ENCODE data around the gene TCHP.
"Not testable (repeated sequence)": the region's sequence is repeated elsewhere in the genome, so short reads cannot be mapped to it uniquely, and the experiment has no call there.

The TCHP gene

DNA sequence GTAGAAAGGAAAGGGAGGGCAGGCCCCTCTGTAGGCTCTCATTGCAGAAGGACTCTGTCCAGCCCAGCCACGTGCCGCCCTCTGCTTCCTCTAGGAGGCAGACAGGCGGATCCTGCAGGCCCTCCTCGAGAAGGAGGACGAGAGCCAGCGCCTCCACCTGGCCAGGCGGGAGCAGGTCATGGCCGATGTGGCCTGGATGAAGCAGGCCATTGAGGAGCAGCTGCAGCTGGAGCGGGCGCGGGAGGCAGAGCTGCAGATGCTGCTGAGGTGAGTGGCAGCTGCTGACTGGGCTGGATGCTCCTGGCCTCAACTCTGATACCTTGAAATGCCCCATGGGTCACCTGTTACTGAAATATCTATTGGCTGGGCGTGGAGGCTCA, 10.9 kb downstream of the TCHP start:
- no peak for DNase-seq

DNA sequence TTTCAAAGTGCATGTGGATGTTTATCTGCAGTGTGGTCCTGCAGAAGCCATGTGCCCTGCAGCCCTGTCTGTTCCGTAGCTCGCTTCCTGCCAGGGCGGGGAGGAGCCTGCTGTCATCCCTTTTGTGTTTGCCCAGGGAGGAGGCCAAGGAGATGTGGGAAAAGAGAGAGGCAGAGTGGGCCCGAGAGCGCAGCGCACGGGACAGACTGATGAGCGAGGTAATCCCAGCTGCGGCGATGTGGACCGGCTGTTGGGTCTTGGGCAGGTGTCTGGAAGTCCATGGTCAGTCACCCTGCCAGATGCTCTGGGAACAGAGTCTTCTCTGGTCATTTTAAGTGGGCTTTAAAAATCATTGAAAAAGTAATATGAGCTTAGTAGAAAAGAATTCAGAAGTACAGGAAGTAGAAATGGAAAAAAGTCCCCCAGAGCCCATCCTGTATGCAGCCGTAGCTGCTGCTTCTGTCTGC, 12.8 kb downstream of the TCHP start:
- DNase-seq, result no peak

DNA sequence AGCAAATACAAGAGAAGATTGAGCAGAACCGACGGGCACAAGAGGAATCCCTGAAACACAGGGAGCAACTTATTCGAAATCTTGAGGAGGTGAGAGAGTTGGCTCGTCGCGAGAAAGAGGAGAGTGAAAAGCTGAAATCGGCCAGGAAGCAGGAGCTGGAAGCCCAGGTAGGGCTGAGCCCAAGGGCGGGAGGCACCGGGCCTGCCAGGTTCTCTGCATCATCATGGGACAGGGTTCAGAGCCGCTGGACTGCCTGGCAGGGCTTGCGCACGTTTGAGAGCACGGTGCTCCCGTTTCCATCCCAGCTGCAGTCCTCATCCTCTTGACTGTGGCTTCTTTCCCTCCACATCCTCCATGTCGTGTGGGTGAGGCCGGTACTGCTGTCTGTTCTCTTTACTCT, 14.4 kb downstream of the TCHP start:
- no peak for DNase-seq

DNA sequence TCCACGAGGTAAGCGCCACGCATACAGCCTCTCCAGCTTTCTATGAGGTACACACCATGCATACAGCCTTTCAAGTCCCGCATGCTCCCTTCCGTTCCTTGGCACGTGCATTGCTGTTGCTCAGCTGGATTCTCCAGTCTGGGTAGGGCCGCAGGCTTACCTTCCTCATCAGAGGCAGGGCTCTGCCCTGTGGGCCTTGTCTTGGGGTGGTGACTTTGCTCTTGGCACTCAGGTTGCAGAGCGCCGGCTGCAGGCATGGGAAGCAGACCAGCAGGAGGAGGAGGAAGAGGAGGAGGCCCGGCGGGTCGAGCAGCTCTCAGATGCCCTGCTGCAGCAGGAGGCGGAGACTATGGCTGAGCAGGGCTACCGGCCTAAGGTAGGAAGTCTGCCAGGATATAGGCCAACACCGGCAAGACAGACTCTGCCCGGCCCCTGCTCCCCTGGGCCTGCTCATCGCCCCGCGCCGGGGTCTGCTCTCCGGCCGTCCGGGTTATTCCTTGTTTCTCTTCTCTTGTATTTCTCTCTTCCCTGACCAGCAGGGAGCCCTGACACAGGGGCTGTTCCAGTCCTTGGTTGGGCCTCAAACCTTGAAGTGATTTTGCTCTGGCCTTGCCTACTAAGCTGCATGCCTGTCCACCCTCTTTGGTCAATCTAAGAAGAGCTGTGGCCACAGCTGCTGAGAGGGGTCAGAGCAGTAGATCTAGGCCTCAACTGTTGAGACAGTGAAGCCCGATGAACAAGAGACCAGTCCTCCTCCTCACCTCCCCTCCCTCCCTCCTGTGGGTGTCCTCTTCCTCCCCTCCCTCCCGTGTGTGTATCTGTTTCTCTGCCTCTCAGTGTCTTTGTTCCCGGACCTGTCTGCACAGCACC, 15.3 kb downstream of the TCHP start:
- no peak for DNase-seq

DNA sequence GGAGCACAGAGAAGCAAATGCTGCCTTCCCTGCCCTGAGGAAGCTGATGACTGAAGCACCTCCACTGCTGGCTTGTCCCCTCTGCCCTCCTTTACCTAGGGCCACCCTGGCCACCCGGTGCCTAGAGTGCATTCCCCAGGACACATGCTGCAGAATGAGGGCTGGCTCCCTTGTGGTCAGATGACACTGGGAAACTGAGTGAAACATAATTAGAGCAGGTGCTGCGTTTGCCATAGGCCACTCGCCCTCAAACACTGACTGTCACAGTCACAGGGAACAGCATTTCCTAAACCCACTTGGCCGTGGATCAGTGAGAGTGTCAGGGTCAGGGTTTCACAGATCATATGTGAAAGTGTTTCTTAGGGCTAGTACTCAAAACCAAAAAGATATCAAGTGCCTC, 16.0 kb downstream of the TCHP start:
- DNase-seq, result no peak

DNA sequence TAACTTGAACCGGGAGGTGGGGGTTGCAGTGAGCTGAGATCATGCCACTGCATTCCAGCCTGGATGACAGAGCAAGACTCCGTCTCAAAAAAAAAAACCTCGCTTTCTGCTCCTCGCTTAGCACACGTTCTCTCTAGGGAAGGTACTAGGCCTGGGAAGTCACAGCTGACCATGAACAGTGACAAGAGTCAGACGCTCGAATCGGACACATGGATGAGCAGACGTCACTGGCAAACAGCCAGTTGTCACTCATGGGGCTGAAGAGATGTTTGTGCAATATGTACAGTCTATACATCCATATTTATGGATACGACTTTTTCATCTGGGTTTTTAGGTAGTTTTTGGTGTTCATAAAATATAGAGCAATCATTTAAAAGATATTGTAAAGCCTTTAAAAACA, 19.4 kb downstream of the TCHP start:
- DNase-seq, result no peak

DNA sequence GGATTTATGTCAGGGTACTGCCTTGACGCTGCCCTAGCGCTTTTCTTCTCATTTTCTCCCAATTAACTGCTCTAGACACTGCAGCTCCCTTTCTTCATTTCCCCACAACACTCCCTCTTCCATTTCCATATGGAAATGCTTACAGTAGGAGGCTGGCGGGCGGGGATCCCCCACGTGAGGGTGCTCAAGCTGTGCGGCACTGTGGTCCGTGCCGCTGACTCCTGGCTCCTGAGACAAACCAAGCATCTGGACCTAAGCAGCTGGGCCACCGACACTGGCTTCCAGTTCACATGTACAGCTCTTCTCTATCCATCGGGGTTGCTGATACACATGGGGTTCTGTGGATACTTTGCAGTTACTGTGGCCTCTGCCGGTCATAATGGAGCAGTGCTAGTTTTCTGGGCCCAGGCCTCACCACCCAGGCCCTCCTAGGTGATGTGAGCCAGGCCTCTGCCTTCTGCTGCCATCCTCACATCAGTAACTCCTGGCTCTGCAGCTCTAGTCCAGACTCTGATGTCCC, 20.2 kb downstream of the TCHP start:
- no peak for DNase-seq

DNA sequence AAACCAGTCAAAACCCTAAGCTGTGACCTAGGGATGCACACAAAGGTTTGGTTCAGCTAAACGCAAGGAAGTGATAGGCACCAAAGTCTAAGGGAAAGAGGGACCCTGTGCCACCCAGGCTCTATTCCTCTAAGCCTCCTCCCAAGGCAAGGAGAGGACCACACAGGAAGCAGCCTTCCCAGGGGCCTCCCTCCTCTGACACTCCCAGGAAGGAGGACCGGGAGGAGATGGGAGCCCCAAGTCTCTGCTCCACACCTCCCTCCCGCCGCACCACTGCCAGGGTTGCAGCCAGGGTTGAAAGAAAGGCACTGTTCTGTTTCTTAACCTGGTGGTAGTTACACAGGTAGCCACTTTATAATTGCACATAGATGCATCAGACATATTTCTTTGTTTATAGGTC, 21.9 kb downstream of the TCHP start:
- no peak for DNase-seq

DNA sequence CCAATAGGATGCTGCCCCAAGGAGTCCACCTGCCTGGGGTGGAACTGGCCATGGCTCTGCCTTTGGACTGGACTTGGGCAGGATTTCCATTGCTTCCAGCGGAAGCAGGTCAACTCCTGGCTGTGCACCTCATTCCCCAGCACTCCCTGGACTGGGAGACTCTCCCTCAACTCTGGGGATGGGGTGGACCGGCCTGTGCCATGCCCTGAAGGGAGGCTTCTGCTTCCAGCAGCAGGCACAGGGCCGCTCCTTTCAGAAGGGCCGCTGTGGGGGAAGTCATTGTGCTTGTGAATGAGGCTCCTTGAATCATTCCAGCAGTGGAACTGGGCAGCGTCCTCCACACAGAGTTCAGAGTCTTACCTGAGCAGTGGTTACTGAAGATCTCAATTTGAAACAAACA, 23.0 kb downstream of the TCHP start:
- no peak for DNase-seq

DNA sequence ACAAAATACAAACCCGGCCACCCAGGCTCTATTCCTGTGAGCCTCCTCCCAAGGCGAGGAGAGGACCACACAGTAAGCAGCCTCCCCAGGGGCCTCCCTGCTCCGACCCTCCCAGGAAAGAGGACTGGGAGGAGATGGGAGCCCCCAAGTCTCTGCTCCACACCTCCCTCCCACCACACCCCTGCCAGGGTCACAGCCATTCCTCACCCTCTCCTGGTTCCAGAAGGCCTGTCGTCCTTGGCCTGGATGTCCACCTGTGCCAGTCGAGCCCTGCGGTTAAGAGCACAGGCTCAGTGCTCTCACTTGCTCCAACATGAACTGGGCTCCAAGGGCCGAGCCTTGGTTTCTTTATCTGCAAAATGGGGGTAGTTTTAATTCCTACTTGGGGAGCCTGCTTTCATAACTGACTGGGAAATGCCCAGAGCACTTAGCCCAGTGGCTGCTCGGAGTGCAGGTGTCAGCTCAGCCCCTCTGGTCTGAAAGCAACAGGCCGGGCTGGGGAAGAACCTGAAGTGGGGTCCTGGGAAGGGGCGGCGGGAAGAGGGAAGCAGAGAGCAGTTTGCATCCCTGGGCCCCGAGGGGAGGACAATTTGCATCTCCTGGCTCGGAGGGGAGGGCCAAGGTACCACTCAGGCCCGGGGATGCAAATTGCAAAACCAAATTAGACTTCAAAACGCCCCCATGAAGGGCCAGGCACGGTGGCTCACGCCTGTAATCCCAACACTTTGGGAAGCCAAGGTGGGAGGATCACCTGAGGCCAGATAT, 23.6 kb downstream of the TCHP start:
- no peak for DNase-seq

DNA sequence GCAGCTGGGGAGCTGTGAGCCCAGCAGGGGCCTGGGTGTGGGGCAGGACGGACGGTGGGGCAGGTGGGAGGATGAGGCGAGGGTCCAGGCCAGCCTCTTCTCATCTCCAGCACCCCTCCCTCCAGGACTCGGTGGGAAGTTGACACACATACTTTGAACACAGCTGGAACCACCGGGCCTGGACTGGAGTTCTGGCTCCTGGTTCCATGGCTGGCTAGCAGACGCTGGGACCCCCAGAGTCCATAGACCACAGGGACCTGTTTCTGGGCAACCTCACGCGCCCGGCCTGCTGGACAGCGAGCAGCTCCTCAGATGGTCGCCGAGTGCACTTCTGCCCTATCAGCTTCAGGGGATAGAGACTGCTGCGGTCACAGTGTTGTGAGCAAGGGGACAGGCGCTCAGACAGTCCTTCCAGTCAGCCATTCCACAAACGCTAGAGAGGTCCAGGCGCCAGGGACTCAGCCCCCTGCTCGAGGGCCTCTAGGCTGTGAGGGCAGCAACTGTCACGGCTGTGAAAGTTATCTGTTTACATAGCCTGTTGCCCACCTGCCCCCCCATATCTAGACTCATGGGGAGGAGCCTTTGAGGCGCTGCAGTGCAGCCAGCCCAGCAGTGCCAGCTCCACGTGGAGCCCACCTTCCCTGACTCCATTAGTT, 25.2 kb downstream of the TCHP start:
- no peak for DNase-seq

DNA sequence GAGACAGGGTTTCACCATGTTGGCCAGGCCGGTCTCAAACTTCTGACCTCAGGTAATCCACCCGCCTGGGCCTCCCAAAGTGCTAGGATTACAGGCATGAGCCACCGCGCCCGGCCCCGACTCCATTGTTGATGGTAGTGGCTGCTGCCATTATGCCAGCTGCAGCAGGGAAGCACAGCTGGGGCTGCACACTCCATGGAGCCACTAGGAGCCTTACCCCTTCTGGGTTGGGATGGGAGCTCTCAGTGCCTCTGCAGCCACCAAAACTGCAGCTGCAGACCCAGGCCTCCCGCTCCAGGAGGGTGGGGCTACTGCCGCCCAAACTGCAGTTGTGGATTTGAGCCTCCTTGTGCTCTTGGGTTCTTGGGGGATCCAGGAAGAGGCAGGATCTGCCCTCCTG, 25.9 kb downstream of the TCHP start:
- no peak for DNase-seq

DNA sequence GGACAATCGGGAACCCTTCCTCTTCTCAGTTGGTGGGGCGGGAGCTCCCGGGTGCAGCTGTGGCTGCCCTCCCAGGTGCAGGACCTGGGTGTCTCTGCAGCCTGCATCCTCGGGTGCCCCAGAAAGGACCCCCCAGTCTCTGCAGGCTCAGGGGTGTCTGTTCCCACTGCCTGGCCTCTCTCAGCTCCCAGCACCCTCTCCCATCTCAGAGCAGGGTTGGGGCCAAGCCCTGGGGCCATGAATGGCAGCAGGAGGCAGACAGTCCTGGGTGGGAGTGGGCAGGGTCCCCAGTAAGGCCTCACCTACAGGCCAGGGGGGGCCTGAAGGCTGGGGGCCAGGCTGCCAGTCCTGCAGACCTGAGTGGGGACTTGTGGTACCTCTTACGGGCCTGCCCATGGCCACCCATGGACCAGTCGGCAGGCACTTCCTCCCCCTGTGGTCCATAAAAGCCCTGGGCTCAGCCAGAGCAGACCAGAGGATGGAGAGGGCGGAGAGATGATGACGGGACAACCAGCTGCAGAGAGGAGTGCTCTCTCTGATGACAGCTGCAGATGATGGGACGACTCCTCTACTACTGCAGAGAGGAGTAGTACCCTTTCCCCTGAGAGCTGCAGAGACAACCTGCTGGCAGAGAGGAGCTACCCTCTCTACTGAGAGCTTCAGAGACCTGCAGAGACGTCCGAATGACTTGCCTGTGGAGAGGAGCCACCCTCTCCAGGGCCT, 26.6 kb downstream of the TCHP start:
- DNase-seq, result no peak

DNA sequence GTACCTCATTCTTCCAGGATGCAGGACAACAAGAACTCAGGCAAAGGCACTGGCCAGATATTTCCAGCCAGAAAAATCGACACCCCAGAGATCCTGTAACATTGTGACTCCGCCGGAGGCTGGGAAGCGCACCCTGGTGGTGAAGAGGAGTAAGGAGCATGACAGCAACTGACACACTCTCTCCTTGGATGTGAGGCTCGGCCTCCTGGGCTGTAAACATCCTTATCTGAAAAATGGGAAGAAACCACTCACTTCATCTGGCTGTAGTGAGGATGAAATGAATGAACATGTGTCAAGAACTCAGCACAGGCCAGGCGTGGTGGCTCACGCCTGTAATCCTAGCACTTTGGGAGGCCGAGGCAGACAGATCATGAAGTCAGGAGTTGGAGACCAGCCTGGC, 27.5 kb downstream of the TCHP start:
- DNase-seq, result no peak

DNA sequence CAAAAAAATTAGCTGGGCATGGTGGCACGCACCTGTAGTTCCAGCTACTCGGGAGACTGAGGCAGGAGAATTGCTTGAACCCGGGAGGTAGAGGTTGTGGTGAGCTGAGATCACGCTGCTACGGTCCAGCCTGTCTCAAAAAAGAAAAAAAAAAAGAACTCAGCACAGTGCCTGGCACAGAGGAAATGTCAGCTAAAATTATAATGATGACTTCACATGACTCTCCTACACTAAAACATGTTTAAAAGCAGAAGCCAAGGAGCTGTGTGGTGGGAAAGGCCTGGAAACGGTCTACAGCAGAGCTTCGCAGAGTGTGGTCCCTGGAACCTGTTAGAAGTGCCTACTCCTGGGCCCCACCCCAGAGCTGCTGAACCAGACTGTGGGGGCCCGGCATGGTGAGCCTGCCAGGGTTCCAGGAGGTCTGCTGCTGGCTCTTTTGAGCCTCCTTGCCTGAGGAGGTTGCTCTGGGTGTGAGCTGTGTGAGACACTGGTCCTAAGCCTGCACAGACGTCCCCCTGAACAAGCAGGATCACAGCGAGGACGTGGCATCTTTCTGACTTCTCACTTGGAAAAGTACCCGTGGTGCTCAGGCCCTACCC, 28.1 kb downstream of the TCHP start:
- DNase-seq, result no peak

DNA sequence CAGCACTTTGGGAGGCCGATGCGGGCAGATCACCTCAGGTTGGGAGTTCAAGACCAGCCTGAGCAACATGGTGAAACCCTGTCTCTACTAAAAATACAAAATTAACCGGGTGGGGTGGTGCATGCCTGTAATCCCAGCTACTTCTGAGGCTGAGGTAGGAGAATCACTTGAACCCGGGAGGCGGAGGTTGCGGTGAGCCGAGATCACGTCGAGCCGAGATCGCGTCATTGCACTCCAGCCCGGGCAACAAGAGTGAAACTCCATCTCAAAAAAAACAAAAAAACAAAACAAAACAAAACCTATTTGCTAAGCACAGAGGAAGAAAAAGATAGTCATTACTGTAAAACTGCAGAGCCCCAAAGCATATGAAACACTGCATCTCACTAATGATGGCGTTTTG, 29.3 kb downstream of the TCHP start:
- not testable (repeated sequence) for DNase-seq

DNA sequence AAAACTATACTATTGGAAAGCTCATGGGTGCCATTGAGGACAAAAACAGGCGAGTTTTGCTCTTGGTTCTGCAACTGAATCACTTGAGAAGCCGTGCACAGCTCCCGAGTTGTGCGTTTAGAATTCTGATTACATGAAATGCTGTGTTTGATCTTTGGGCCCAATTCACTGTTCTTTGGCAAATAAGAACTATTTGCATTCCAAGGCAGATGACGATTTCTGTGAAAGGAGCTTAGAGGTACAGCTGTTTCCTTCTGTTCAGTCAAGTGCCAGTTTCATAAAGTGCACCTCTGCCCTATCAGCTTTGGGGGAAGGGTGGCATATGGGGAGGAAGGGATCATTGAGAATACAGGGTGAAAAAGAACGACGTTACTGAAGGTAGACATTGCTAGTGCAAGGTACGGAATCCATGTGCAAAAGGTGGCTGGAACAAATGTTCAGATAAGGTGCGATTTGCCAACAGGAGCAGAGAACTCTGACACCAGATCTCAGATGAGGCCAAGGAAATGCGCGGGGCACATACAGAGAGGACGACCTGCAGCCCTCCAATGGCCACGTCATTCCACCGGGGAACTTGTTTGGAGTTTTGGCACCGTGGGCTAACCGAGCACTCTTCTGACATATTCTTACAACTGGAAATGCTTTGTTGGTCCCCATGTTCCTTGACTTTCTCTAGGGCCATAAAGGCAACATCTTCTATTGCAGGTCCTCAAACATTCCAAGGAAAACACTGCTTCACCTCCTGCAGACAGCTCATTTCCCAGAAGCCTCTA, 30.1 kb downstream of the TCHP start:
- no peak for DNase-seq

DNA sequence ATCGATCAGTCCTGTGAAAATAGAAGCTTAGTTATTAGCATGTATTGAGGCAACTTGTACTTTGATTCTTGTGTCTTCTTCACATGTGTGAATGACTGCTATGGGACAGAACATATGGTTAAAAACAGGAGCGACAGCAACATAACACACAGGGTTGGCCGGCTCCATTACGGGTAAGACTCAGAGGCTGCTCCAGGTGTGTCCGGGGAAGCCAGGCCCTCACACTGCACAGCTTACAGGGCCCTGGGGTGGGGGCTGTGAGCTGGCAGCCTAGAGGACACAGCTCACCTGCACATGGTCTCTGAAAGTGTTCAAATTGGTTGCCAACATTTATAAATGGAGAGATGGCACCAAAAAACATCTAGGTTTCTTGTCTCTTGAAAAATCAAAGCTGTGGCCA, 31.1 kb downstream of the TCHP start:
- no peak for DNase-seq

DNA sequence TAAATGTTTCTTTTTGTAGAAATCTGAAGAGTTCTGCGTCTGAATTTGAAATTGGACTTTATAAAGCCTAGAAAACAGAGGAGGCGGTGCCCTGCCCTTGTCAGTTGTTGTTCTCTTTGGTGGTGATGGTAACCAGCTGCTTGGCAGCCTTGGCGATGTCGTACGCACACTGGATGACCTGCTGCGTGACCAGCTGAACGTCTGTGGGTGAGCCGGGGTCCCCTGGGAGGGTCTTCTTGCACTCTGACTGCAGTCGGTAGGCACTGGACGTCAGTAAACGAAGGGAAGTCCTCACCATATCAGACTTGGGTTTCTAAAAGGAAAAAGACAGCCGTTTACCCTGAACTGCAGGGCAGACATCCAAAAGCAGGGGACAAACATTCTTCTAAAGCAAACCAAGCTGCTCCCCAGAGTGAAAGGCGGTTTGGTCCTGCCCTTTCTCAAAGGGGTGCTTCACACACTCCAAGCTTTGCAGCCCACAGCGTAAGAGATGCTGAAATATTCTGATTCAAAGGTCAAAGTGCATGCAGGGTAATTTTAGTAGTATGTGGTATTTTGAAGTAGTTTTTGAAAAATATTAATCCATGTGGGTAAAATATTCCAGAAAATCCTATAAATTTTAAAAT, 32.9 kb downstream of the TCHP start:
- no peak for DNase-seq

DNA sequence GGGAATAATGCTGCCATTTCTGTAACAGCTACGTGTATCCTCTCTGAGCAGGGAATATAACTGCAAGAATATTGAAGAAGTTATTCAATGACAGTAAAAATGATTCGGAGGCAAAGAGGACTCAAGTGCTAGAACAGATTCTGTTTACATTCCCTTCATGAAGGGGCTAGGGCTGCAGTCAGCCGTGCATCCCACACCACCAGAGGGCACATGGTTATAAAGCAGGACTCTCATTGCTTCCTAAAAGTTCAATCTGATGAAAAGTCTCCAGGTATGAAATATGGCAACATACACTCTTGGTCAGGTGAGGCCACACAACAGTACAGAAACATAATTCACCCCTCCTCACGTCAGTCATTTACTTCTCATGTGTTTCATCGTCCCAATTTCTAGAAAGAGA, 34.0 kb downstream of the TCHP start:
- no peak for DNase-seq

DNA sequence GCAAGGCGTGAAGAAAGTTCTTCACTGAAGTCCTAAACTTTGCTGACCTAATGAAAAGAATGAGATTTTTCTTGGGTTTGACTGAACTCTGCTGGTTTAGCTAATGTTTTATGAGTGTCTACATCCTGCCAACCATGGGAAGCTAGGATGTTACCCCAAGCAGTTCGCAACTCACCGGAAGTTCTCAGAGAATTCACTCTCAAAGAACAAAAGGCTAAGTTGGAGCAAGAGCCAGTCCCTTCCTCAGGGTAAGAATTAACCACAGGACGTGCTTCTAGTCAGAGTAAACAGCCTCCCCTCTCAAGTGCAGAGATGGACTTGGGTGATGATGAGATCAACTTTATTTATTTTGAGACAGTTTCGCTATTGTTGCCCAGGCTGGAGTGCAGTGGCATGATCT, 37.3 kb downstream of the TCHP start:
- DNase-seq, result no peak
